Naive B cell (primary cell): ENCODE data around the gene PDSS1. TPM values are rescaled to one million over a fixed set of nuclear protein-coding genes. Genes with fewer than 3 reads are reported as not detected.
A peak's percentile ranks its signal among the peaks of the same experiment; 100 is the strongest.
"Not testable (repeated sequence)": the region's sequence is repeated elsewhere in the genome, so short reads cannot be mapped to it uniquely, and the experiment has no call there.

Experiments used
- ATAC-seq, 2 donors: fragments of 150-1000 bp; cut with Tn5 transposase; 2 replicates each; pipeline ENCODE4 v1.10.0; 2021; ENCODE audit warnings: low read depth in 2 of 2, mild to moderate bottlenecking in 2 of 2, moderate library complexity in 2 of 2
- DNase-seq: peaks from one replicate; pipeline ENCODE4 v3.0.0; 2022
- H3K27ac Mint-ChIP-seq, 6 donors: one replicate each; pipeline ENCODE4 v1.8.0; 2020 to 2022; ENCODE audit warnings: mild to moderate bottlenecking in 6 of 6, mixed read lengths in 6 of 6, moderate library complexity in 5 of 6, inconsistent platforms in 2 of 6
- H3K27me3 Mint-ChIP-seq, 3 donors: one replicate each; pipeline ENCODE4 v1.8.0; 2021 to 2022; ENCODE audit warnings: mixed read lengths in 3 of 3, mild to moderate bottlenecking in 1 of 3
- H3K36me3 Mint-ChIP-seq, 2 donors: one replicate each; pipeline ENCODE4 v1.8.0; 2020 to 2022; ENCODE audit warnings: mixed read lengths in 2 of 2, inconsistent platforms in 1 of 2, mild to moderate bottlenecking in 1 of 2
- H3K4me1 Mint-ChIP-seq, 3 donors: one replicate each; pipeline ENCODE4 v1.8.0; 2020 to 2022; ENCODE audit warnings: mixed read lengths in 3 of 3, inconsistent platforms in 1 of 3, mild to moderate bottlenecking in 1 of 3, moderate library complexity in 1 of 3
- H3K4me3 Mint-ChIP-seq, 8 donors: one replicate each; pipeline ENCODE4 v1.8.0; 2020 to 2022; ENCODE audit warnings: mild to moderate bottlenecking in 8 of 8, mixed read lengths in 8 of 8, moderate library complexity in 8 of 8, inconsistent platforms in 2 of 8
- H3K9me3 Mint-ChIP-seq, 7 donors: one replicate each; pipeline ENCODE4 v1.8.0; 2020 to 2022; ENCODE audit warnings: mixed read lengths in 7 of 7, mild to moderate bottlenecking in 5 of 7, inconsistent platforms in 2 of 7, moderate library complexity in 1 of 7
- polyA plus RNA-seq, 6 donors: library from polyadenylated mRNA; unstranded; fragments of 300-500 nt; fragmentation: Illumina TruSeq; gene quantifications; one replicate each; pipeline ENCODE4 v1.2.3, GENCODE V29; 2021; ENCODE audit warnings: low read depth in 6 of 6

The PDSS1 gene
- polyA plus RNA-seq, 6 donors from 2014 or later: 2.5 to 6.0 (median 2.6) TPM; not detected in 1

DNA sequence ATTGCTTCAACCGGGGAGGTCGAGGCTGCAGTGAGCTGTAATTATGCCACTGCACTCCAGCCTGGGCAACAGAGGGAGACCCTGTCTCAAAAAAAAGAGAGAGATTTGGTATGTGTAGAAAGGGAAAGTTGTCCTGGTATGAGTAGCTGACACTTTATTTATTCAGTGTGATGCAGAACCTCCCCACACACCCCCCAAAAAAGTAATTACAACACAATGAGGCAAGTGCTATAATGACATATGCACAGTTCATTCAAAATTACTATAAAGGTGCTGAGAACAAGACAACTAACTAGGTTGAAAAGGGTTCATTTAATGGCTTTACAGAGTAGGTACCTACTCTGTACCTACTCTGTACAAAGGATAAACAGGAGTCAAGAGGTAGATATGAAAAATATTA is 80.2 kb downstream of the PDSS1 start:
- ATAC-seq (no peak), DNase-seq (no peak)
- H3K27ac Mint-ChIP-seq: peak overlapping the region in 4 of 6 donors; percentile 35 to 80 (median 70)
- H3K9me3 Mint-ChIP-seq: no peaks in the 10 kb centered on the region
- H3K4me1 Mint-ChIP-seq: peaks cover 65 to 75% (median 66%) of the 10 kb centered on the region in 3 donors
- H3K36me3 Mint-ChIP-seq: no peaks in the 10 kb centered on the region
- H3K4me3 Mint-ChIP-seq: peak overlapping the region in 1 of 8 donors; percentile 30
- H3K27me3 Mint-ChIP-seq: no peaks in the 10 kb centered on the region

DNA sequence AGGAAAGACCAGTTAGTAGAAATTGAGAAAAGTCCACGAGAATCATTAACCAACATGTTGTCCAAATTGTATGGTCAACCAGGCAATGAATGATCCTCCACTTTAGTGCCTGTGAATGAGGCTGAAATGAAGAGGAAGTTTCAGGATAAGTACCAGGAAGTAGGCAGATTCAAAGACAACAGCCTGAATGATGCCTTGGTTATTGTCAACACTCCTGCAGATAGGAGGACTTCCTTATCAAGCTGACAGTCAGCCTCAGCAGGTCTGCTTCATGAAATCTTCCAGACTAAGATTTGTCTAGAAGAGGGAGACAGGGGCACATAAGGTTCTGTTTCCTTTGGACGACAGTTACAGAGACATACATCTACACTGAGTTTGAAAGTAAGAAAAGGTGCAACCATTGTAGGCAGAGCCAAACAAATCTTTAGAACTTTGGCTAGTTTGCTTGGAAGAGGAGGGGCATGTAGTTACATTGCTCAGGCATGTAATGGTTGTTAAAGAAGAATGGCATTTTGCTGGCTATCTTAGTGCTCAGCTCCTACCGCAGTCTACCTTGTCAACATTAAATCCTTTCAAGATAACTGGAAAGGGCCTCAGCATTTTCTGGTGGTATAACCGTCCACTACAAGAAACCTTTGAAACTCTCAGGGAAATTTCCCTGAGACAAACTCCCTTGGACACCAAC is 81.8 kb downstream of the PDSS1 start:
- DNase-seq (no peak), ATAC-seq (no peak)
- peaks cover 75 to 82% (median 76%) of the 10 kb centered on the region in 3 donors for H3K4me1 Mint-ChIP-seq
- peak overlapping the region in 3 of 6 donors; percentile 44 to 81 (median 78) for H3K27ac Mint-ChIP-seq
- no peaks in the 10 kb centered on the region for H3K27me3 Mint-ChIP-seq
- no peaks in the 10 kb centered on the region for H3K9me3 Mint-ChIP-seq
- peak overlapping the region in 3 of 8 donors; percentile 16 to 41 (median 33) for H3K4me3 Mint-ChIP-seq
- no peaks in the 10 kb centered on the region for H3K36me3 Mint-ChIP-seq

DNA sequence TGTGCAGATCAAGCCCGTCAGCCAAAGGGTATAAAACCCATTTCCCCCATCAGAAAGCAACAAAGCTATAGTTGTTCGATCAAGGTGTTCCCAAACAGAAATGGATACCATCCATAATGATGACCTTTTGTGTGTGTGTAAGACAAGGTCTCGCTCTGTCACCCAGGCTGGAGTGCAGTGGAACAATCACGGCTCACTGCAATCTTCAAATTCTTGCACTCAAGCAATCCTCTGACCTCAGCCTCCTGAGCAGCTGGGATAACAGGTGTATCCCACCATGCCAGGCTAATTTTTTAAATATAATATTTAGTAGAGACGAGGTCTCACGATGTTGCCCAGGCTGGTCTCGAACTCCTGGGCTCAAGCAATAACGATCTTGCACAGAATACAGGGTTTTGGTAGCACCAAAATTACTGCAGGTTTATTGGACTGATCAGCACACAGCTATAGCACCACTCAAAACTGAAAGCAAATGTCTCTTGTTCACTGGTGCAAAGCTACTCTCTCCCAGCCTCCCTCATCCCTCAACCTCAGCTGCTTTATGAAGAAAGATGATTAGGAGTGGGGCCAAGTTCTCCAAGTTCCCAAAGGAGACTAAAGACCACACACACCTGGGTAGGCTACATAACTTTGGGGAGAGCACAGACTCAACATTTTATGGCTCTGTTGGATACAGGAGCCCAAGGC is 82.7 kb downstream of the PDSS1 start:
- ATAC-seq (peak; percentile 24 to 32), DNase-seq (no peak)
- H3K27ac Mint-ChIP-seq: peak overlapping the region; percentile 15 to 93 (median 58)
- peak overlapping the region in 6 of 8 donors; percentile 23 to 86 (median 62) for H3K4me3 Mint-ChIP-seq
- H3K27me3 Mint-ChIP-seq: no peaks in the 10 kb centered on the region
- peaks cover 75 to 85% (median 82%) of the 10 kb centered on the region in 3 donors for H3K4me1 Mint-ChIP-seq
- no peaks in the 10 kb centered on the region for H3K9me3 Mint-ChIP-seq
- no peaks in the 10 kb centered on the region for H3K36me3 Mint-ChIP-seq

DNA sequence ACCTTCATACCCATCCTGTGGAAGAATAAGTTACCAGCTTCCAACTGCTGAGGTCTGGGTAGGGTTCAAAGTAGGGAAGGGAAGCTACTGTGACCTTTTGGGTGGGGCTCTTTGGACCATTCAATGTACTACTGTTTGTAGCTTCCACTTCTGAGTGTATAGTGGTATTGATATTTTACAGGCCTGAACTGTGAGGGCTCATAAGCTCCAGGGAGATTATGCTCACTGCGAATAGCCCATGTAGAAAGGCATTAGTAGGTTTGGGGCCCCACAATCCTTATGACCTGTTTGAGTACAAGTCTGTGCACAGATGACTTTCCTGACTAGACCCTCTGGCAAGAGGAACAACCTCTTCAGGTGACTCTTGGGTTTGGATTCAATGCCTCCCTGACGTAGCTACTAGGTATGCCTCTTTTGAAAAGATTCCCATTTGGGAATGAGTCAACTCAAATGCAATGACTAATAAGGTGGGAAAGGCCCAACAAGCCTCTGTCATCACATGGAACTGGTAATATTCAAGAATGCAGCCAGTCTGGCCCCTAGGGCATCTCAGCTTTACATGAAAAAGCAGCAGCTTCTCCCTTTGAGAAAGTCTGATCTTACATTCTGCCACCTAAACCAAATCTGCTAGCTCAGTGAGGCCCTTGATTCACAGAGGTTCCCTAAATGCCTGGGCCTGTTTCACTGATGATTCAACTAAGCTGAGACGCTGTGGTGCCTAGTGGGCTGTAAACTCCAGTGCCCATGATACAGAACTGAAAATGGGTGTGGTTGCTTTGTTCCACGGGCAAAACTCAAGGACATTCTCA is 83.5 kb downstream of the PDSS1 start:
- DNase-seq (peak; percentile 57), ATAC-seq (peak; percentile 95 to 97)
- peaks cover 80 to 84% (median 81%) of the 10 kb centered on the region in 3 donors for H3K4me1 Mint-ChIP-seq
- H3K27me3 Mint-ChIP-seq: no peaks in the 10 kb centered on the region
- H3K36me3 Mint-ChIP-seq: no peaks in the 10 kb centered on the region
- H3K4me3 Mint-ChIP-seq: peak overlapping the region; percentile 28 to 86 (median 60)
- H3K9me3 Mint-ChIP-seq: no peaks in the 10 kb centered on the region
- peak overlapping the region; percentile 23 to 93 (median 78) for H3K27ac Mint-ChIP-seq

DNA sequence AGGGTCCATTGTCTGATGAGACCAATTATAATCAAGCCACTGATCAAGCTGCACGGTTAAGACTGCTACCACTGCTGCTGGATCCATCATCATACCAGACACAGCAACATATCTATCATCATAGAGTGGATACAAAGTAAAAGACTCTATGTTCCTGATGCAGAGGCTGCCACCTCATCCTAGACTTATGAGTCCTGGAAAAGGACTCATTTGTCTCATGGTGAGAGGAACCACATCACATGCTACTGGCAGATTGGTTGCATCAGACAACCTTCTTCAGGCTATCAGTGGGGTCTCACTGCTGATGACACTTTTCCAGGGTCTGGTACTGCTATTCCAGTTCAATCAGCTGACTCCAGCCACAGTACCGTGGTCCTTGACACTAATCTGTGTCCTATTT is 84.3 kb downstream of the PDSS1 start:
- peak overlapping the region; percentile 23 to 93 (median 78) for H3K27ac Mint-ChIP-seq
- peak overlapping the region in 6 of 8 donors; percentile 54 to 86 (median 60) for H3K4me3 Mint-ChIP-seq
- H3K9me3 Mint-ChIP-seq: no peaks in the 10 kb centered on the region
- ATAC-seq: peak; percentile 2
- H3K4me1 Mint-ChIP-seq: peaks cover 84 to 89% (median 89%) of the 10 kb centered on the region in 3 donors
- H3K27me3 Mint-ChIP-seq: no peaks in the 10 kb centered on the region
- peaks cover 0 to 5% of the 10 kb centered on the region in 2 donors for H3K36me3 Mint-ChIP-seq
- DNase-seq: no peak

DNA sequence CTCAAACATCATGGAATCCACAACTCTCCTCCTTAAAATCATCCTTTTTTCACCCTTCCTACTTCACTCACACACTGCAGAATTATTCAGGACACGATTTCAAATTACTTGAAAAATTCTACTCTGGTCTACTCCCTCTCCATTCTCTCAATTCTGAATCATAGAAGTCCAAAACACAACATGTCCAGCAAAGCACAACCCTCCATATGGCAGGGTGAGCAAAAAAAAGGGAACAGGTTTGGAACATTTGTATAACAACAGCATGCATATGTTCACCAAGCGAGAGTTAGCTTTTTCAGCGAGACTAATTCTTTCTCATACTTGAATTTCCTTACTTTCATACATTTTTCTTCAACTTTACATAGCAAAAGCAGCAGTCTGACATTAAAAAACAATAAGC is 89.9 kb downstream of the PDSS1 start:
- H3K36me3 Mint-ChIP-seq: peaks cover 6 to 15% of the 10 kb centered on the region in 2 donors
- H3K27ac Mint-ChIP-seq: peak overlapping the region in 4 of 6 donors; percentile 3 to 81 (median 16)
- no peak overlapping the region for H3K4me3 Mint-ChIP-seq
- peaks cover 65 to 76% (median 71%) of the 10 kb centered on the region in 3 donors for H3K4me1 Mint-ChIP-seq
- ATAC-seq (no peak), DNase-seq (no peak)
- H3K27me3 Mint-ChIP-seq: no peaks in the 10 kb centered on the region
- peaks cover 0 to 5% (median 0%) of the 10 kb centered on the region in 7 donors for H3K9me3 Mint-ChIP-seq

DNA sequence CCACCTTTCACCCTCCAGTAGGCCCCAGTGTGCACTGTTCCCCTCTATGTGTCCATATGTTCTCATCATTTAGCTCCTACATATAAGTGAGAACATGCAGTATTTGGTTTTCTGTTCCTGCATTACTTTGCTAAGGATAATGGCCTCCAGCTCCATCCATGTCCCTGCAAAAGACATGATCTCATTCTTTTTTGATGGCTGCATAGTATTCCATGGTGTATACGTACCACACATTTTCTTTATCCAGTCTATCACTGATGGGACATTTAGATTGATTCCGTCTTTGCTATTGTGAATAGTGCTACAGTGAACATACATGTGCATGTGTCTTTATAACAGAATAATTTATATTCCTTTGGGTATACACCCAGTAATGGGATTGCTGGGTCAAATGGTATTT is 92.3 kb downstream of the PDSS1 start:
- ATAC-seq: not testable (repeated sequence)
- Mint-ChIP-seq H3K4me1 (peaks cover 53 to 72% (median 69%) of the 10 kb centered on the region in 3 donors), H3K36me3 (peaks cover 6 to 15% of the 10 kb centered on the region in 2 donors)

DNA sequence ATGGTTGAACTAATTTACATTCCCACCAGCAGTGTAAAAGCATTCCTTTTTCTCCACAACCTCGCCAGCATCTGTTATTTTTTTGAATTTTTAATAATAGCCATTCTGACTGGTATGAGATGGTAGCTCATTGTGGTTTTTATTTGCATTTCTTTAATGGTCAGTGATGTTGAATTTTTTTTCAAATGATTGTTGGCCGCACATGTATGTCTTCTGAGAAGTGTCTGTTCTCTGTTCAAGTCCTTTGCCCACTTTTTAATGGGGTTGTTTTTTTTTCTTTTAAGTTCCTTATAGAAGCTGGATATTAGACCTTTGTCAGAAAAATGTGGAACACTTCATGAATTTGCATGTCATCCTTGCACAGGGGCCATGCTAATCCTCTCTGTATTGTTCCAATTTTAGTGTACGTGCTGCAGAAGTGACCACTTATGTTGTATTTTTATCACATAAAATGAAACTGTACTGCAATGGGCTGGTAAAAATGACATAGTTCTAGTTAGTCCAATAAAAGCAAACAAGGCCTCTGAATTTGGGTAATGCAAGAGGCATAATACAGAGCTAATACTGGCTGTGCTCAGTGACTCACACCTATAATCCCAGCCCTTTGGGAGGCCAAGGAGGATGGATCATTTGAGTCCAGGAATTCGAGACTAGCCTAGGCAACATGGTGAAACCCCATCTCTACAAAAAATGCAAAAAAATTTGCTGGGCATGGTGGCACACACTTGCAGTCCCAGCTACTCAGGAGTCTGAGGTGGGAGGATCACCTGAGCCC is 92.9 kb downstream of the PDSS1 start:
- Mint-ChIP-seq H3K27ac (peak overlapping the region in 5 of 6 donors; percentile 4 to 59 (median 22)), H3K4me3 (peak overlapping the region in 1 of 8 donors; percentile 54)

More for the DNA sequence above, 92.3 kb downstream of the PDSS1 start:
- H3K4me3 Mint-ChIP-seq: peak overlapping the region in 1 of 8 donors; percentile 71
- not testable (repeated sequence) for H3K9me3 Mint-ChIP-seq, H3K27me3 Mint-ChIP-seq, DNase-seq
- peak overlapping the region in 3 of 6 donors; percentile 22 to 59 (median 47) for H3K27ac Mint-ChIP-seq

DNA sequence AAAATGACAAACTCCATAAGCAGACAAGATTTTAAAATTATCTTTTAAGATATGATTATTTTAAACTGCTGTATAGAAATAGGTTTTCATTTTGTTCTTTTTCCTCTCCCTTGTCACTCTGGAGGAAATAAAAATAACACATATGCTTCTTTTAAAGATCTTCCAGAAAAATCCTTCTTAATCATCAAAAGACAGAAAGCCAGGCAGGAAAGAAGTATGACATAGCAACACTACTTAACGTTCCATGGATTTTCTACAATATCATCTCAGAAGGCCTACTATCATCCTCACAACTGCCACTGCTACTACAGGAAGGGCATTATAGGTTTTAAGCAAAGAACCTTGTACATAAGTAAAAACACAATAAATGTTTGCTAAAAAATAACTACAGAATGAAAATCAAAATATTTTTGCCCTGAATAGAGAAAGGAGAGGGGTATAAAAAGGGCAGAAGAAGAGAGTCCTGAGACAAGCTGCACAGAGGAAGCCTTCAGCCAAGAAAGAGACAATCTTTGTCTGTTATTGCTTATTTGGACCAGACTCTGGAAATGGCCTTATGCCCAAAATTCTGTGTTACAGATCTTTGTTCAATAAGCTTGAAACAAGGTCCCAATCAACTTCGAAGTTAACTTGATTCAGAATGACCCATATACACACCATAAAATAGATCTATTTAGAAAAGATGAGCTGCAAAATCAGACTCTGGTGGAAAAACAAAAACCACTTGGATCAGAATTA is 95.4 kb downstream of the PDSS1 start:
- H3K4me3 Mint-ChIP-seq: peak overlapping the region in 3 of 8 donors; percentile 25 to 56 (median 26)
- peaks cover 49 to 68% (median 64%) of the 10 kb centered on the region in 3 donors for H3K4me1 Mint-ChIP-seq
- peaks cover 0 to 16% (median 3%) of the 10 kb centered on the region in 7 donors for H3K9me3 Mint-ChIP-seq

More for the DNA sequence above, 92.9 kb downstream of the PDSS1 start:
- Mint-ChIP-seq H3K27me3 (no peaks in the 10 kb centered on the region), H3K36me3 (peaks cover 6 to 15% of the 10 kb centered on the region in 2 donors), H3K9me3 (peaks cover 0 to 9% (median 3%) of the 10 kb centered on the region in 7 donors), H3K4me1 (peaks cover 51 to 72% (median 68%) of the 10 kb centered on the region in 3 donors)
- ATAC-seq (no peak), DNase-seq (no peak)

More for the DNA sequence above, 95.4 kb downstream of the PDSS1 start:
- Mint-ChIP-seq H3K36me3 (peaks cover 6 to 10% of the 10 kb centered on the region in 2 donors), H3K27ac (peak overlapping the region; percentile 32 to 96 (median 70)), H3K27me3 (no peaks in the 10 kb centered on the region)
- no peak for DNase-seq
- ATAC-seq: no peak
